MM.1S (cell line): Measurements from ENCODE around the gene PAX7.

ENCODE experiments used
- DNase-seq: peaks from one replicate; pipeline ENCODE4 v3.0.0-alpha.2; 2015
- H2AFZ ChIP-seq: fragments of 300-600 bp; sonication (generic); 2 replicates; pipeline ENCODE4 v1.6.0; 2016; ENCODE audit warnings: antibody characterized with exemption, low read length
- H3F3A ChIP-seq: fragments of 300-600 bp; sonication (generic); 2 replicates; pipeline ENCODE4 v1.6.1; 2016; ENCODE audit warnings: mild to moderate bottlenecking, antibody characterized with exemption, low read length, moderate library complexity, mixed read lengths; ENCODE audit not compliant: insufficient read depth
- H3K27ac ChIP-seq: fragments of 300-600 bp; sonication (generic); 2 replicates; pipeline ENCODE4 v1.5.1; 2016; ENCODE audit warnings: mild to moderate bottlenecking, low read length
- H3K27me3 ChIP-seq: fragments of 300-600 bp; sonication (generic); replicated peaks from 2 replicates; pipeline ENCODE4 v1.6.0; 2016; ENCODE audit warnings: low read length; ENCODE audit not compliant: insufficient read depth
- H3K36me3 ChIP-seq: fragments of 300-600 bp; sonication (generic); replicated peaks from 2 replicates; pipeline ENCODE4 v1.6.1; 2016; ENCODE audit warnings: mild to moderate bottlenecking, low read length, mixed read lengths; ENCODE audit not compliant: insufficient read depth
- H3K4me1 ChIP-seq: fragments of 300-600 bp; sonication (generic); 2 replicates; pipeline ENCODE4 v1.6.1; 2016; ENCODE audit warnings: low read length, mixed read lengths
- H3K4me2 ChIP-seq: fragments of 300-600 bp; sonication (generic); 2 replicates; pipeline ENCODE4 v1.6.0; 2016; ENCODE audit warnings: low read depth, low read length
- H3K4me3 ChIP-seq: fragments of 300-600 bp; sonication (generic); 2 replicates; pipeline ENCODE4 v1.5.1; 2016; ENCODE audit warnings: low read length, mixed read lengths
- H3K79me2 ChIP-seq: fragments of 300-600 bp; sonication (generic); 2 replicates; pipeline ENCODE4 v1.6.1; 2016; ENCODE audit warnings: mixed run types, low read length, mixed read lengths
- H3K9ac ChIP-seq: fragments of 300-600 bp; sonication (generic); 2 replicates; pipeline ENCODE4 v1.6.1; 2016; ENCODE audit warnings: low read length, mixed read lengths
- H3K9me2 ChIP-seq: fragments of 300-600 bp; sonication (generic); replicated peaks from 2 replicates; pipeline ENCODE4 v1.6.1; 2016; ENCODE audit warnings: mild to moderate bottlenecking, low read length, mixed read lengths; ENCODE audit not compliant: insufficient read depth
- H3K9me3 ChIP-seq: fragments of 300-600 bp; sonication (generic); replicated peaks from 2 replicates; pipeline ENCODE4 v1.6.1; 2016; ENCODE audit warnings: mild to moderate bottlenecking, low read length, mixed read lengths; ENCODE audit not compliant: insufficient read depth
- H4K20me1 ChIP-seq: fragments of 300-600 bp; sonication (generic); 2 replicates; pipeline ENCODE4 v1.6.1; 2016; ENCODE audit warnings: mild to moderate bottlenecking, low read length, moderate library complexity, mixed read lengths; ENCODE audit not compliant: insufficient read depth
- EZH2 ChIP-seq: fragments of 300-600 bp; sonication (generic); optimal IDR thresholded peaks from 2 replicates; pipeline ENCODE3; 2017; ENCODE audit warnings: low read depth, mild to moderate bottlenecking, antibody characterized with exemption, low read length, mixed read lengths
- EZH2phosphoT487 ChIP-seq: fragments of 300-600 bp; sonication (generic); IDR thresholded peaks from 2 replicates; pipeline ENCODE4 v1.6.1; 2018; ENCODE audit warnings: antibody characterized with exemption, low read length
- TF ChIP-seq, protein P1 (sequence below): fragments of 300-600 bp; sonication (generic); IDR thresholded peaks from 2 replicates; pipeline ENCODE4 v1.5.1; 2016; ENCODE audit warnings: antibody characterized with exemption, low read length, mixed read lengths

The PAX7 gene

DNA sequence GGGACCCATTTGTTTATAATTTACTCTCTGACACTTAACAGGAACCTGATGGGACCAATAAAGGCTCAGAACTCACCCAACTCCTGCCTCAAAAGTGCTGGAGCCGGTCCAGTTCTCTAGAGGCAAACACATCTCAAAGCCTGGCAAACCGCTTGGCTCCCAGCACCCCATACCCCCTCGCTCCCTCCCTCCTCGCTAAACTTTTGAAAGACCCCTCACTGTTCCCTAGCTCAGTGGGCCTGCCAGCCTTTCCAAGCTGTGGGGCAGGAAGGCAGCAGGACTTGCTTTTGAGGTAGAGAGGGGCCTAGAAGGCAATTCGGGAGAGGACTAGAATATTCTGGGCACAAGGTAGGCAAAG lies 40.2 kb downstream of the PAX7 start:
- no peak overlapping the region for H3K9ac ChIP-seq
- no peaks in the 10 kb centered on the region for H3K36me3 ChIP-seq
- H3K79me2 ChIP-seq, result no peaks in the 10 kb centered on the region
- H4K20me1 ChIP-seq, result no peaks in the 10 kb centered on the region
- no peak overlapping the region for H3K27ac ChIP-seq
- no peak overlapping the region for H3K4me2 ChIP-seq
- no peak overlapping the region for H3K4me3 ChIP-seq
- H3K9me3 ChIP-seq, result no peaks in the 10 kb centered on the region
- H2AFZ ChIP-seq, result no peak overlapping the region
- no peaks in the 10 kb centered on the region for H3F3A ChIP-seq
- no peaks in the 10 kb centered on the region for H3K4me1 ChIP-seq
- H3K27me3 ChIP-seq, result peaks cover 94% of the 10 kb centered on the region
- TF ChIP-seq, protein P1, sequence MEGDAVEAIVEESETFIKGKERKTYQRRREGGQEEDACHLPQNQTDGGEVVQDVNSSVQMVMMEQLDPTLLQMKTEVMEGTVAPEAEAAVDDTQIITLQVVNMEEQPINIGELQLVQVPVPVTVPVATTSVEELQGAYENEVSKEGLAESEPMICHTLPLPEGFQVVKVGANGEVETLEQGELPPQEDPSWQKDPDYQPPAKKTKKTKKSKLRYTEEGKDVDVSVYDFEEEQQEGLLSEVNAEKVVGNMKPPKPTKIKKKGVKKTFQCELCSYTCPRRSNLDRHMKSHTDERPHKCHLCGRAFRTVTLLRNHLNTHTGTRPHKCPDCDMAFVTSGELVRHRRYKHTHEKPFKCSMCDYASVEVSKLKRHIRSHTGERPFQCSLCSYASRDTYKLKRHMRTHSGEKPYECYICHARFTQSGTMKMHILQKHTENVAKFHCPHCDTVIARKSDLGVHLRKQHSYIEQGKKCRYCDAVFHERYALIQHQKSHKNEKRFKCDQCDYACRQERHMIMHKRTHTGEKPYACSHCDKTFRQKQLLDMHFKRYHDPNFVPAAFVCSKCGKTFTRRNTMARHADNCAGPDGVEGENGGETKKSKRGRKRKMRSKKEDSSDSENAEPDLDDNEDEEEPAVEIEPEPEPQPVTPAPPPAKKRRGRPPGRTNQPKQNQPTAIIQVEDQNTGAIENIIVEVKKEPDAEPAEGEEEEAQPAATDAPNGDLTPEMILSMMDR, result no peak
- TF ChIP-seq EZH2phosphoT487 (no peak), EZH2 (no peak)
- DNase-seq, result no peak
- H3K9me2 ChIP-seq, result no peaks in the 10 kb centered on the region

DNA sequence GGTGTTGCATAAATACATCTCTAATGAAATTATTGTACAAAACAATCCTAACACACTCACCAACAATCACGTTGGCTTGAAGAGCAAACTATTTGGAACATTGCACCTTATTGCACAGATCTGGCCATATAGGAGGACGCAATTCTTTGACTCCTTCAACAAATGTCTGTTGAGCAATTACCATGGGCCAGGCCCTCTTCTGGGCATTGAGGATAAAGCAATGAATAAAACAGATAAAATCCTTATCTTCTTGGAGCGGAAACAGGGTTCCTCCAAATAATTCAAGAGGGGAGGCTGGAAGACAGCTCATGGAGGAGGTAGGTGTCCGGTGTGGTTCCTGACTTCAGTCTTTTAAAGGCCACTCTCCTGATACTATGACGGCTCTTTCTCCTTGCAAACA lies 43.3 kb downstream of the PAX7 start:
- H3K79me2 ChIP-seq, result no peaks in the 10 kb centered on the region
- H2AFZ ChIP-seq, result no peak overlapping the region
- no peaks in the 10 kb centered on the region for H3K9me2 ChIP-seq
- no peak overlapping the region for H3K4me3 ChIP-seq
- H3F3A ChIP-seq, result no peaks in the 10 kb centered on the region
- no peaks in the 10 kb centered on the region for H3K36me3 ChIP-seq
- TF ChIP-seq, protein P1, result no peak; the same call in 1 of the 2 replicates
- TF ChIP-seq EZH2phosphoT487, result no peak
- no peak for TF ChIP-seq EZH2
- DNase-seq, result no peak
- H3K9me3 ChIP-seq, result no peaks in the 10 kb centered on the region
- H3K27me3 ChIP-seq, result peaks cover 91% of the 10 kb centered on the region
- H3K4me2 ChIP-seq, result no peak overlapping the region
- H3K4me1 ChIP-seq, result no peaks in the 10 kb centered on the region
- H3K27ac ChIP-seq, result no peak overlapping the region
- H4K20me1 ChIP-seq, result no peaks in the 10 kb centered on the region
- H3K9ac ChIP-seq, result no peak overlapping the region

DNA sequence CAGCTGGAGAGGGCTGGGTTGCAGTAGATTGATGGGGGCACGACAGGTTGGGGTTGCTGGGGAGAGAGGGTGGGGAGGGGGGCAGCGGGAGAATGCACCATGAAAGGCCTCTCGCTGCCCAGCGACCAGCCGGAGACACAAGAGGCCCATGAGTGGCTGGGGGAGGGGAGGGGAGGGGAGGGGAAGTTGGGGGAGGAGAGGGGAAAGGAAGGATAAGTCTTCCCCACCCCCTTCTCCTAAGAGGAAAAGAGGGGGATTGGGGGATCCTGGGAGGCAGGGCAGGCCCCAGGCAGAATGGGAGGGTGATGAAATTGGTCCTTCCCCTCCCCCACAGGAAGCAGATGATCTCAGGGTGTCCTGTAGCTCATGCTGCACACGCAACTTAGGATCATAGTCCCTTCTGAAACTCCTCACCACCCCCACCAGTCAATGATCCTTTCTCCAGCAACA lies 45.7 kb downstream of the PAX7 start:
- H3K27ac ChIP-seq, result no peak overlapping the region
- H3K4me3 ChIP-seq, result no peak overlapping the region
- no peaks in the 10 kb centered on the region for H3K9me2 ChIP-seq
- H3F3A ChIP-seq, result no peaks in the 10 kb centered on the region
- DNase-seq, result no peak
- no peak overlapping the region for H3K9ac ChIP-seq
- peaks cover 89% of the 10 kb centered on the region for H3K27me3 ChIP-seq
- no peaks in the 10 kb centered on the region for H3K36me3 ChIP-seq
- TF ChIP-seq EZH2phosphoT487, result no peak
- TF ChIP-seq, protein P1, result no peak
- H3K79me2 ChIP-seq, result no peaks in the 10 kb centered on the region
- H4K20me1 ChIP-seq, result no peaks in the 10 kb centered on the region
- no peak overlapping the region for H2AFZ ChIP-seq
- H3K9me3 ChIP-seq, result no peaks in the 10 kb centered on the region
- no peak overlapping the region for H3K4me2 ChIP-seq
- no peaks in the 10 kb centered on the region for H3K4me1 ChIP-seq
